ENCODE data around the gene ANK2.

- no peak for TF ChIP-seq CTCF (IDR thresholded peaks at IDR 0.05)
- no peak for TF ChIP-seq POLR2A (IDR thresholded peaks at IDR 0.05)
Measured at GRCh38 chr4:113031212-113031611, 18.2 kb upstream of the ANK2 start.

Measured in thyroid gland (tissue), 4 donors.